Kasumi-1 (cell line): ENCODE data around the gene TM4SF20.
"Not testable (repeated sequence)": the region's sequence is repeated elsewhere in the genome, so short reads cannot be mapped to it uniquely, and the experiment has no call there.

Experiments
- DNase-seq, 2 experiments: peaks; one replicate each; lab custom pipeline; 2025; lab: John Stamatoyannopoulos, UW

TM4SF20 gene

DNA sequence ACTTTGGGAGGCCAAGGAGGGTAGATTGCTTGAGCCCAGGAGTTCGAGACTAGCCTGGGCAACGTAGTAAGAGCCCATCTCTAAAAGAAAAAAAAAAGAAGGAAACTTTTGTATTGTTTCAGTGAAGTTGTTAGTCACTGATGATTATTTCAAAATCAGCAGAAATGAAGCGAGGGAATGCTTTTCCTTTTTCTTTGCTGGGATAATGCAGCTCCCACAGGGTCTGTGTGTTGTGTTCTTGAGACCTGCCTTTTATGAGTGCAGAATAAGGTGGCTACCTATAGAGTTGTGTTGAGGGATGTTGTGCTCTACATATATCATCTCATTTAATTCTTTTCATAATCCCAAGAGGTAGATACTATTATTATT is 11.7 kb downstream of the TM4SF20 start:
- no peak for DNase-seq

DNA sequence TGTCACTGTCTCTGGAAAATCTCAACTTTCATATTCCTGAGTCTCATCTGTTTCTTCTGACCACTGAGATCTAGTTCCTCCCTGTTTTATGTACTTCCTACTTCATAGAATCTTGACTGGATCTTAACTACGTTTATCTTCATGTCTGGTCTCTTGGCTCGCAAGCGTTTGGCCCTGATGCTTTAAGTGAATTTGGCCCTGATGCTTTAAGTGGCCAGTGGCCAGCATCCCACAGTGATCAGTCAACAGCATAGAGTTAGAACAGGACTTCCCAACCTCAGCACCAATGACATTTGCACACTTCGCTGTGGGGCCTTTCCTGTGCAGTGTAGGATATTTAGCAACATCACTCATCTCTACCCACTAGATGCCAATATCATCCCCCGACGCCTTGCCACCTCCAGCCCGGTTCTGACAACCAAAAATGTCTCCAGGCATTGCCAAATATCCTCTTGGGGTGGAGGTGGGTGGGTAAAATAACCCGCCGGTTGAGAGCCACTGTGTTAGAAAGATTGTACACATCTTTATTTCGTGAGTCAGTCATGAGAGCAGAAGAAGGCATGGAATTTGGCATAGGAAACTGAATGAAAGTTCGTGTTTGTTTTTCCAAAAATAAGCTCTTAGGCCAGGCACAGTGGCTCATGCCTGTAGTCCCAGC is 12.2 kb downstream of the TM4SF20 start:
- DNase-seq: no peak

DNA sequence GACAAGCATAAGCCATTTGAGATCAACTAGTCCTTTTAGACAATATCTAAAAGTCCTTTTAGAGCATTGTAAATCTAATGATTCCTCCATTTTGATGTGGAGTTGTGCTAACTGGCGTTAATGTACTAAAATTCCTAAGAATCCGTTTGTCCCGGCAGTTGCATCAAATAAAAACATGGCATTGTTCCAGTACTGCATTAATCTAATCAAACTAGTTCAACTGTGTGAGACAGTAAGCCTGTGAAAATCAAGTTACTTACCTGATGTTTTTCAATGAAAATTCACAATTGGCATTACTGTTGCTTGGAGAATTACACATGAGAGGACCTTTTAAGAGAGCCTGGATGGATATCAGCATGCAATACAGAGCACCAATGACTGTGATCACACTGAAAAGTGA is 13.3 kb downstream of the TM4SF20 start:
- DNase-seq: no peak

DNA sequence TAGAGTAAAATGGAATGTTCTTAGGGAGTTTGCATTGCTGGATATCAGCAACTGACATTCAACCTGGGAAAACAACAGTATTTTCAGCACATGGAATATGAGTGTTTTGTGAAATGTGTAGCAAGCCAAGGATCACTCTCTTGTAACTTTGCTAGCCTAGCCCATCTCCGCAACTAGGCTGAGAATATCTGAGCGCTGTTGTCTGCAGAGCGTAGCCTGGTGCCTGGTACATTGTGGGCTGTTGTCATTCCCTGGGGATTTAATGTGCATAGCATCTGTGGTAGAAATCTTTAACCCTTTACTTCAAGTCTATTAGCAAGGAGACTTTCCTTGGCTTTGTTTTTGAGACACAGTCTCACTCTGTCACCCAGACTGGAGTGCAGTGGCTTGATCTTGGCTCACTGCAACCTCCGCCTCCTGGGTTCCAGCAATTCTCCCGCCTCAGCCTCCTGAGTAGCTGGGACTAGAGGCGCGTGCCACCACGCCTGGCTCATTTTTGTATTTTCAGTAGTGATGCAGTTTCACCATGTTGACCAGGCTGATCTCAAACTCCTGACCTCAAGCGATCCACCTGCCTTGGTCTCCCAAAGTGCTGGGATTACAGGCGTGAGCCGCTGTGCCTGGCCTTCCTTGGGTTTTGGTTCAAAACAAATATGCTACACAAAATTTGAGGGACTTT is 14.4 kb downstream of the TM4SF20 start:
- not testable (repeated sequence) for DNase-seq

DNA sequence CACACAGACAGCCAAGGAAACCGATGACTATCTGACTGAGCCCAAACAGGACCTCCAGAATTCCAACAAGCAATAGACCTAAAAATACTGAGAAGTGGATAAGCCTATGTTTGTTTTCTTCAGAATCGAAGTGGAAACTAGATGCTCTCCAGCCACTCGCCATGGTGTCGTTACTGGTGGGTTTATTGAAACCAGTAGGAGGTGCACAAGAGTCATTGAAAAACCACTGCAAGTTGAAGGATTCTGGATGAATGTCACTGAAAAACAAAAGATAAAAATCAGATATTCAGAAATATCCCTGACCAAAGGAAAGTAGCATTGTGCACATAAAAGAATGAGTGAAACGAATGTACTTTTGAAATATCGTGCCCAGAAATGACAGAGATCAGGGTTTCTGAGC is 15.3 kb downstream of the TM4SF20 start:
- no peak for DNase-seq

DNA sequence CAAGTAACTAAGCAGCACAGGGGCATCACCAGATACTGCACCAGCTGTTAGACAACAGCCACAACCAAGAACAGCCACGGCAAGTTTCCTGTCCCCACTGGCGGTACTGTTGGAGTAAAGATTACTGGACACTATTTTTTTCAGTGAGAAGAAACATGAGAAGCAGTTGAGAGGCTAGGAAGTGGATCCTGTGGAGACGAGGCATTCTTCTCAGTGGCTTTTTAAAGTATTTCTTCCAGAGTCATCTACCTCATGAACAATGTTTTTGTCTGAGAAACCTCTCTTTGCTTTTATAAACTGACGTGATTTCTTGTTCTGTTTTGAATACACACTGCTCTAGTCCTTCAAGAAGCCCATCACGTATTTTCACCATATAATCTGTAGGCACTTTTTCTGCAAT is 18.8 kb downstream of the TM4SF20 start:
- DNase-seq: no peak

DNA sequence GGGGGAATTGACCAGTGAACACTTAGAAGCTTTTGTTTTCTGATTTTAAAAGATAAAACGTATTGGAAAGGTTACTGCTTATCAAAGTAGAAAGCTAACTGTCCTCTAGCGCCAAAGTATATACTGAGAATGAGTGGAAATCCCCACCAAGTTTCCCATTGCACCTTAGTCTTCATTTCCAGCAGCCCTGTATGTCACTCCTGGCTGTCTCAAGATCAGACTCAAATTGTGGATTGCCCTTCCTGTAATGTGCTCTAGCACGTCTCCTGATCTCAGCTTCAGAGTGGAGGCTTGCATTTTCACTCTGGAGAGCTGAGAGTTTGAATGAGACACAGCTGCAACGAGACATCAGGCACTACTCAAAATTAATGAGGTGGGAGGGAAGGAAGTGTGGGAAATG is 27.5 kb downstream of the TM4SF20 start:
- no peak for DNase-seq

DNA sequence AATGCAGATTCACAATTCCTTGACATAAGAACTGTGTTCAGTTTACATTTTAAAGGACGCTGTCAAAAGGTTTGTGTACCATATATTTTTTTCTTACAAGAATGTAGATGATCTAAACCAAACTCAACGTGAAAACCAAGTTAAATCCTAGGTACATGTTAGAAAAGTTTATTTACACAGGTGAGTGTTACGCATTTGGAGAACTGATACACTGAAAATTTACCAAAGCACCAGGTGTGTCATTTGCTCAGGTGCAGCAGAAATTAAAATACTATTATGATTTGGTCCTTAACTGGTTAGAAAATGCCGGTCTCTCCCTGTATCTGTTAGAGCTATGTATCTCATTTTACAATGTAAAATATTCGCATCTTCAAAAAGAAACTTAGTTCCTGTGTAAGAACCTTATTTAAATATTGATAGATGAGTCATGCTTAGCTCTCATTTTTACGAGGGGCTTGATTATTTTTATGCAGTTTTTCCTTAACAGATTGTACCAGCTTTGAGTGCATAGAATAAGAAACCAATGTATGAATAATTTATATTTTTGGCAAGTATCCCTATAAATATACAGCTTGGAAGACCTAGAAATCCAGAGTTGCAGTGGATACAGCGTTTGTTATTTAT is 29.0 kb downstream of the TM4SF20 start:
- no peak for DNase-seq

DNA sequence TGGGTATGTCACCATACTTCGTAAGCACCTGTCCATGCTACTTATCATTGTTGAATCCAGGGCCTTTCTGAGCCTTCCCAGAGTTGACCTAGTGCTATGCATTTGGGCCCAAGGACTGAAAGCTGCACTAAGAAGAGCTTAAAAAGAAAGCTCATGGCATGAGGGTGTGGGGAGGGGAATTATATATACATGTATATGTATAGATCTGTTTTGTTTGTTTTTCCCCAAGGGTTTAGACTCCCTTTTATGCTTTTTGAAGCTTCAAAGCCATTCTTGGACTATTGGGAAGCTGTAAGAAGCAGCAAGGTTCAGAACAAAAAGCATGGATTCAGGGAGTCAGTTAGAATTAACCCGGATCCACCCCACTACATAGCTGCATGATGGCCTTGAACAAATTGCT is 30.8 kb downstream of the TM4SF20 start:
- no peak for DNase-seq

DNA sequence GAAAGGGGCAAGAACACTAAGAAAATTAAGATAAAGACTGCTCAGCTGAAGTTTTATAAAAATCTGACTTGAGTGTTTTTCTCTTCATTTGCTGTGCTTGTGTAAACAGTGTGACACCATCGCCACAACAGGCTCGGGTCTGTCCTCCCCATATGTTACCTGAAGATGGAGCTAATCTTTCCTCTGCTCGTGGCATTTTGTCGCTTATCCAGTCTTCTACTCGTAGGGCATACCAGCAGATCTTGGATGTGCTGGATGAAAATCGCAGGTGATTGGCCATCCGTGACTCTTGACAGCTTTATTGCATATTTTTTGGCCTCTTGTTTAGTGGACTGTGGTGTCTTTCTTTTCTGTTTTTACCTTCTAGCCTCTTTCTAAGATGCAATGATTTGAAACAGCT is 32.0 kb downstream of the TM4SF20 start:
- no peak for DNase-seq

DNA sequence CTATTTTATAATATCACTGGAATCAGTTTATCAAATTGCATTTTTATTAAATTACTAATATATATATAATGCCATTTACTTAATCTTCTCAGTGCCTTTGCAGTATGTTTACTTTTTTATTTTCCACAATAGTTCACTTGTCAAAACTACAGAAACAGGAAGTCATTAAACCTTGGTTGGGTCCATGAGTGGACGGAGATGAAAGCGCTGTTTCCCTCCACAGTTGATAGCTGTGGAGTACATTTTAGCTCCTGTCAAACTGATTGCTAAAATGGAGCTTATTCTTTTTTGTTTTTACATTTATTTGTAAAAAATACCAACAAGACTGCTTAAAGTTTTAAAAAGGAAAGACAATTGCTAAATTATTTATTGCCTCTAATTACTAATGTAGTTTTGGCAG is 34.9 kb downstream of the TM4SF20 start:
- DNase-seq: no peak

DNA sequence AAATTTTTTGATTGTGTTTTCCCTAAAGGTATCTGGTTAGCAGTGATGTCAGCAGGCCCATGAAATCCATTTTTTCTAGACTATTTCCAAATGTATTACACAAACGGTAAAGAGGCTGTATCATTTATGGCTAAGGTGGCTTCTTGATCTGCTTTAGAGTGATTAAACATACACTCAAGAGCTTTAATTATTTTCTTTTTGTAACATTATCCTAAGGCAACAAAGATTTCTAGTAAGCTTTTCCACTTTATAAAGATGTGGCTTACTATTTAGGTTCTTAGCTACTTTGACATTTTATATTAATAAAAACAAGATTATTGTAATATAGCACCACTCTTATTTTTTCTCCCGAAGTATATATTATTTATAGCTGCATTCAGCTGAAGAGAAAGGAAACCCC is 37.6 kb downstream of the TM4SF20 start:
- no peak for DNase-seq

DNA sequence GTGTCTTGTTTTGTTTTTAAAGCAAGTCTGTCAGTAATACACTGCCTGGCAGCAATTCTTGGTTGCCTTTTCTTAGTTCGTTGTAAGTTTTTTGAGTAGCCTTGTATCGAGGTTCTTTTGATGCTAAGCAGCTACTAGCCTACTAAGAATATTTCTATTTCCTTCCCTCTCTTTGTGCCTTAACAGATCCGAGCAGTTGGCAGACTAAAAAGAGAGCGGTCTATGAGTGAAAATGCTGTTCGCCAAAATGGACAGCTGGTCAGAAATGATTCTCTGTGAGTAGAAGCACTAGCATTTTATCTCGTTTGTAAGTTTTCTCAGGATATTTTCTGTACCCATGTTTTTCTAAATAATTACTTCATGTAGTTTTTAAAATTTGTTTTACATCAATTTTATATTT is 39.0 kb downstream of the TM4SF20 start:
- no peak for DNase-seq

DNA sequence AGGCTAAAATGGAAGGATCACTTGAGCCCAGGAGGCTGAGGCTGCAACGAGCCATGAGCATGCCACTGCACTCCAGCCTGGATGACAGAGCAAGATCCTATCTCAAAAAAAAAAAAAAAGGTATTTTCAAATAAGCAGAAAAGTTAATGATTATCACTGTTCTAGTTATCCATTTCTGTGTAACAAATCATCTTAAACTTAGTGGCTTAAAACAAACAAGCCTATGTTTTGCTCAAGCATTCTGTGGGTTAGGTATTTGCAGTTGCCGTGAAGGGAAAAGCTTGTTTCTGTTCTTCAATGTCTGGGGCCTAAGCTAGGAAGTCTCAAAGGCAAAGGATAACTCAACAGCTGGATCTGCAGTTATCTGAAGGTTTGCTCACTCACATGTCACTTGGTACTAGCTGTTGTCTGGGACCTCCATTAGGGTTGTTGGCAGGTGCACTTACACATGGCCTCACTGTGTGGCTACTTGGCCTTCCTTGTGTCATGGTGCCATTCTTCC is 40.0 kb downstream of the TM4SF20 start:
- no peak for DNase-seq

DNA sequence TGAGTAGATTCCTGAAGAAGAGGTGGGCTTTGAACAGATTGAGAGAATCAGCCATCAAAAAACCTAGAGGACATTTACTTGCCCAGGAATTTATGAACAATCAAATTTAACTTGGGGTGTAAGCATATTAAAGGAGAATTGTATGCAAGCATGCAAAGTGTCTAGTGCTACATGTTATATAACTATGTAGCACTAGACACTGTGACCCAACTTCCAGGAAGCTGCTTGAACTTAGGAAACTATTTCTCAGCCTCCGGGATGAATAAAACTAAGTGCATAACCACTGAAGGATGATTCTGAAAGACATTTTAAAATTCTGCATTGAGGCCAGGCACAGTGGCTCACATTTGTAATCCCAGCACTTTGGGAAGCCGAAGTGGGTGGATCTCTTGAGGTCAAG is 41.7 kb downstream of the TM4SF20 start:
- no peak for DNase-seq

DNA sequence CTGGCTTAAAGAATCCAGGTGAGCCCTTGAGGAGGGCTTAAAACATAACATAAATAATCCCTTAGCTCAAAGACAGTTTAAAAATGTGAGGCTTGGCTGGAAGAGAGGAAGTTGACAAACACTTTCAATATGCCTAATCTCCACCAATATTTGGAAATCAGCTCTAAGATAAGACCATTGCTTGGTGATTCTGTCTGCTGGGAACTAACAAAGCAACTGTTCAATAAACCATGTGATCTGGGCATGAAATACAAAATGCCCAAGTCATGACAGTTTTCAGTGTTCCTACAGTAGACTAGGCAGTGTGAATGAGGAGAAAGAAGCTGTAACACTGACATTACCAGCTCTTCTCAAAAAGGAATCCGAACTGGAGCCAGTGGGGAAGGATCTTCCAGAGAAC is 43.4 kb downstream of the TM4SF20 start:
- DNase-seq: no peak

DNA sequence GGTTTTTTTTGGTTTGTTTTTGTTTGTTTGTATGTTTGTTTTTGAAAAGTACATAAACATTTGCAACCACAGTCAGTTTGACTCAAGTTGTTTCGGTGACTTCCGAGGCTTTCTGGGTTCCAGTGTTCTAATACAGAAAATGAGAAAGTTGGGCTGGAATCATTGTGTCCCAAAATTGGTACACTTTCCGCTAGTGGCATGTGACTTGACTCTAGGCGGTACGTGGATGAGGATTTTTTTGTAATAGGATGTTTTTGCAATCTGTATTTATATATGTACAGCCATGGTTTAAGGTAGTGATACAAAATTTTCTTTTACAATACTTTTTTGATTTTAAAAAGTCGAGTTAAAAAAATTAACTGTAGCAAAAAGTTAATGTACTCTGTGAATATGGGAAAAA is 52.3 kb downstream of the TM4SF20 start:
- no peak for DNase-seq

DNA sequence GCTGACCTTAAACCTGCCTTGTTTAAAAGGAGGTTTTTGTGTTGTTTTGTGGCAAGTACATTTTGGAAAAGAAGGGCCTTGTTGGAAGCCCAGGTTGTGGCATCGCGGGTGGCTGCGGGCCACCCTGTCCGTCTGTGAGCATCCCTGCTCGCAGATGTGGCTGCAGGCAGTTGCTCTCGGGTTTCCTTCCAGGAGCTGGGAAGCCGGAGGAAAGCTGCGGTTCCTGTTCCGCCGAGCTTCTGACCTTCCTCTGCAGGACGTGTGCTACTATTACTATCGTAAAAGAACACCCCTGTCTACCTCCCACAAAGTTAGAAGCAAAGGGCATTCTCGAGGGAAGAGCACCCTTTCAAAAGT is 53.3 kb downstream of the TM4SF20 start:
- DNase-seq: peak; percentile 1 to 2

DNA sequence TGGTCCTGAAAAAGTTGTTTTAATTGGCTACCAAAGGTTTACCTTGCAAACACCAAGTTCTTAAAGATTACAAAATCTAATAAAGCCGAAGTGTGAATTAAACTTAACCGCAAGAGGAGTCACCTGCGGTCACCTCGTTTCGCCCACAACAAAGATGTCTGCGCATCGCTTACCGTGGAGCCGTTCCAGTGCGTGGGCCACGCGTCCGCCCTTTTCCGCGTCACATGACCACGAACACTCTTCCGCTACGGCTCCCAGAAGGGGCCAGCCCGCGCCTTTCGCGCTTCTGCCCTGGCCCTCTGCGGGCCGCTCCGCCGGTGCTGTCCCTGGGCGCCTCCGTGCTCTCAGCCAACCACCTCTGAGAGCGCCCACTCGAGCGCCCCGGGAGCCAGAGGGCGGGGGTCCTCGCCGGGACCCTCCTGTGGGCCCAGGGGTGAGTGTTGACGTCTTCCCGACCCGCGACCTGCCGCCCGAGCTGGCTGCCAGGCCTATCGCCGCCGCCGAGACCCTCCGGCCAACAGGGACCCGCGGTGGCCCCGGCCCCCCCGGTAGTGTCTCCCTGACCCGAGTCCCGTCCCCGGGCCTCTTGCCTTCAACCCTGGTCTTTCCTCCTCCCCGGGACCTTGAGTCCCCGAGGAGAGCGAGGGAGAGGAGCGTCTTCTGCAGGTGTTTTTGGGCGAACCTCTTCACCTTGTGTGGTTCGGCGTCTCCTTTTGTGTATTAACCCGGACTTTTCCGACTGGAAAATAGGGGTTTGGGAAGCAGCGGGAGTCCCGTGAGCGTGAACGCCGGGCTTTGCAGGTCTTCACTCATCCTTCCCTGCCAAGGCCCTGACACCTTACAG is 53.9 kb downstream of the TM4SF20 start, which contains the start of gene MFF:
MFF (plus strand) TSS at position 257 of the 844 bp plus-strand sequence. CDS start 5,415 bp downstream, outside the sequence.
- DNase-seq: peak; percentile 75 to 80

DNA sequence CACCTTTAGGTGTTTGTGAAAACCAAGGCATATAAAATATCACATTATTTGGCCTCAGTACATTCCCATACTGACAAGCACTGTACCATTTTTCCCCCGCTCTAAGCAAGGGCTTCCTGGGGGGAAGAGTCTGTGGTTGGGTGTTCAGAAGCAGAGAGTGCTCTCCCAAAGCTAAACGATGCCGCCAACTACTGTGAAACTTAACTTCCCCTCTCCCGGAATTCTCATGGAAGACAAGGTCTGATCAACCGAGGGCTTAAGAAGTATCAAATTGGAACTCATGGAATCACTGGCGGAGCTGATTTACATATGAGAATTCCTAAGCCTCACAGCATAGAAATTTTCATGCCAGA is 54.5 kb downstream of the TM4SF20 start:
- peak; percentile 9 to 24 for DNase-seq

DNA sequence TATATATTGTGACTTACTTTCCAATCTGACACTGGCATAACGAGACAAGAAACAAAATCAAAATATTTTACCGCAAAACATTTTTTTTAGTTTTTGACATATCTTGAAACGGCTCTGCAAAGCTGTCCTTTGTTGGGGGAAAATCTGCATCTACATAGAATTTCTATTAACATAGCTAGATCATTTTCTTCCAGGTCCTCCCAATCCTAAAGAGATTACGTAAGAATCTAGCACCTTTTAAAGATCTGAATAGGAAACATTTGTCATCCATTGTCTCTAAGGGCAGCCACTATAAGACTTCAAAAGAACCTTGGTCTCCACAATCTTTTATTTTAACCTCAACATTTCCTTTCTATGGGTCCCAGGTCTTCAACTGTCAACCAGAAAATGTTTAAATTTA is 55.3 kb downstream of the TM4SF20 start:
- no peak for DNase-seq

DNA sequence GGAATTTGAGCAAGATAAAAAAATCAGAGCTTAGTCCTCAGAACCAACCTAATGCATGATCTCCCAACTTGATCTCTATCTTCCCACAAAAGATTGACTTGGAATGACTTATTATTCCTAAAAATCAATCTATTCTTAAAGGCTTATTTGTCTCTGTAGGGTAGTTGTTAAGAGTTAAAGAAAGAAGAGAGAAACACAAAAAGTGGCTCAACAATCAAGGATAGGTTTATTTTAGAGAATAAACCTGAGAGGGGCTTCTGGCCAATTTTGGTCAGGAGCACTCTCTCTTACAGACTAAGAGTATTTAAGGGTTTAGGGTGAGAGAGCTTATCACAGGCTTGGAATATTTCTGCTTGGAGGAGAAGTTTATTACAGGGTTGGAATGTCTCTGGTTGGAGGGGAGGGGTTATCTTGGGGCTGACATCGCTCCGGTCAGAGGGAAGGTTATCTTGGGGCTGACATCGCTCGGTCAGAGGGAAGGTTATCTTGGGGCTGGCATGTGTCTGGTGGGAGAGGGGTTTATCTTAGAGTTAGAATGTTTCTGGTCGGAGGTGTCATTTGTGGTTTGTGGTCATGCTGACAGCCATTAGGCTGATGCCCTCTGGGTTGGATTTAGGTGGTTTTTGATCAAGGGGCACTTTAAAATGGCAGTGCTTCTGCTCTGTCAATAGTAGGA is 56.4 kb downstream of the TM4SF20 start:
- no peak for DNase-seq
